HEK293 (cell line): ENCODE results near the gene CADM1.
A peak's percentile ranks its signal among the peaks of the same experiment; 100 is the strongest.

Experiments
- CTCF ChIA-PET: fragments of 350-600 bp; formaldehyde crosslinking; extraction: SDS; loops from one replicate; lab custom pipeline; 2021; ENCODE audit warnings: antibody characterized with exemption; lab: Yijun Ruan, JAX
- POLR2A ChIA-PET: fragments of 300-600 bp; formaldehyde crosslinking; extraction: SDS; loops from one replicate; lab custom pipeline; 2020; ENCODE audit warnings: antibody characterized with exemption, inconsistent platforms; lab: Yijun Ruan, JAX
- H3K27ac ChIP-seq: fragments of 200-500 bp; sonication (Bioruptor generic); 2 replicates; pipeline ENCODE4 v1.5.1; 2014; ENCODE audit warnings: low read depth, low read length, control low read depth, inconsistent platforms; ENCODE audit errors: extremely low read depth
- H3K36me3 ChIP-seq, 2 experiments: fragments of 200-500 bp in 1 of 2; sonication (Bioruptor generic) in 1 of 2; 1 replicate in 1 of 2; 2 replicates in 1 of 2; pipeline ENCODE4 v1.5.1; 2014 to 2017; ENCODE audit warnings: inconsistent platforms in 2 of 2, low read length in 2 of 2; ENCODE audit not compliant: control insufficient read depth in 2 of 2, insufficient read depth in 1 of 2
- H3K4me1 ChIP-seq: fragments of 200-500 bp; sonication (Bioruptor generic); 2 replicates; pipeline ENCODE4 v1.5.1; 2014; ENCODE audit warnings: mild to moderate bottlenecking, low read length, inconsistent platforms; ENCODE audit not compliant: control insufficient read depth, insufficient read depth
- H3K4me3 ChIP-seq: 2 replicates; pipeline ENCODE4 v1.5.1; 2011; ENCODE audit warnings: low read depth, mild to moderate bottlenecking, control low read depth, low read length, moderate library complexity
- H3K9me3 ChIP-seq: fragments of 200-500 bp; sonication (Bioruptor generic); 2 replicates; pipeline ENCODE4 v1.5.1; 2014; ENCODE audit warnings: low read depth, low read length, inconsistent platforms; ENCODE audit not compliant: control insufficient read depth, insufficient read depth
- IKZF3 ChIP-seq: fragments of 450-650 bp; IDR thresholded peaks from 2 replicates; pipeline ENCODE4 v1.5.0; 2018; ENCODE audit warnings: missing biosample characterization, mild to moderate bottlenecking, missing genetic modification characterization, moderate library complexity
- OSR2 ChIP-seq: fragments of 450-650 bp; formaldehyde crosslinking; IDR thresholded peaks from 2 replicates; pipeline ENCODE4 v1.5.1; 2016; ENCODE audit warnings: missing biosample characterization, missing genetic modification characterization
- OVOL3 ChIP-seq: fragments of 450-650 bp; formaldehyde crosslinking; IDR thresholded peaks from 2 replicates; pipeline ENCODE4 v1.5.1; 2016; ENCODE audit warnings: missing biosample characterization, missing genetic modification characterization
- PRDM4 ChIP-seq: fragments of 450-650 bp; formaldehyde crosslinking; IDR thresholded peaks from 2 replicates; pipeline ENCODE4 v1.5.1; 2017; ENCODE audit warnings: missing biosample characterization, missing genetic modification characterization
- PRDM6 ChIP-seq: fragments of 450-650 bp; formaldehyde crosslinking; IDR thresholded peaks from 2 replicates; pipeline ENCODE4 v1.5.1; 2017; ENCODE audit warnings: missing biosample characterization, missing genetic modification characterization
- SCRT2 ChIP-seq: fragments of 450-650 bp; formaldehyde crosslinking; IDR thresholded peaks from 2 replicates; pipeline ENCODE4 v1.5.1; 2016; ENCODE audit warnings: missing biosample characterization, missing genetic modification characterization
- ZNF175 ChIP-seq: fragments of 450-650 bp; formaldehyde crosslinking; IDR thresholded peaks from 2 replicates; pipeline ENCODE4 v1.5.1; 2016; ENCODE audit warnings: missing biosample characterization, missing genetic modification characterization
- ZNF214 ChIP-seq: fragments of 450-650 bp; formaldehyde crosslinking; IDR thresholded peaks from 2 replicates; pipeline ENCODE4 v1.5.1; 2017; ENCODE audit warnings: missing biosample characterization, mild to moderate bottlenecking, missing genetic modification characterization, borderline replicate concordance
- ZNF239 ChIP-seq: fragments of 450-650 bp; formaldehyde crosslinking; IDR thresholded peaks from 2 replicates; pipeline ENCODE4 v1.5.1; 2016; ENCODE audit warnings: missing biosample characterization, missing genetic modification characterization
- ZNF302 ChIP-seq: fragments of 450-650 bp; formaldehyde crosslinking; IDR thresholded peaks from 2 replicates; pipeline ENCODE4 v1.5.1; 2016; ENCODE audit warnings: missing biosample characterization, missing genetic modification characterization, low read depth
- ZNF416 ChIP-seq: fragments of 450-650 bp; formaldehyde crosslinking; IDR thresholded peaks from 2 replicates; pipeline ENCODE4 v1.5.1; 2016; ENCODE audit warnings: missing biosample characterization, missing genetic modification characterization
- ZNF561 ChIP-seq: fragments of 450-650 bp; IDR thresholded peaks from 2 replicates; pipeline ENCODE4 v1.5.1; 2018; ENCODE audit warnings: missing biosample characterization, missing genetic modification characterization, borderline replicate concordance
- ZNF580 ChIP-seq: fragments of 450-650 bp; formaldehyde crosslinking; IDR thresholded peaks from 2 replicates; pipeline ENCODE4 v1.5.1; 2016; ENCODE audit warnings: missing biosample characterization, missing genetic modification characterization
- ZNF704 ChIP-seq: fragments of 450-650 bp; formaldehyde crosslinking; IDR thresholded peaks from 2 replicates; pipeline ENCODE4 v1.5.1; 2016; ENCODE audit warnings: missing biosample characterization, missing genetic modification characterization

Gene CADM1

GRCh38 chr11:115425816-115426215 is 78.4 kb downstream of the CADM1 start:
- no peak for TF ChIP-seq ZNF214 (tag by site-specific recombination)
- no peak for TF ChIP-seq ZNF239 (tag by site-specific recombination)
- TF ChIP-seq ZNF704 (tag by site-specific recombination): no peak
- TF ChIP-seq PRDM4 (tag by site-specific recombination): no peak
- Histone ChIP-seq H3K4me1 (no peaks in the 10 kb centered on the region), H3K9me3 (no peaks in the 10 kb centered on the region), H3K4me3 (no peak overlapping the region), H3K27ac (no peak overlapping the region), H3K36me3 (no peaks in the 10 kb centered on the region)
- ChIA-PET CTCF (no interaction called here), POLR2A (interaction anchor here (1.1 kb wide), 1 partner anchor 12 kb away, joined by 3 read pairs; no protein-coding TSS in a partner anchor)

- no peak overlapping the region for H3K27ac ChIP-seq
These were observed 79.0 kb downstream of the CADM1 start for GRCh38 chr11:115425250-115425649.

More at GRCh38 chr11:115425250-115425649, 79.0 kb downstream of the CADM1 start:
- Histone ChIP-seq H3K4me1 (peaks cover 2% of the 10 kb centered on the region; the same call in 1 of the 2 replicates), H3K4me3 (no peak overlapping the region), H3K36me3 (no peaks in the 10 kb centered on the region), H3K9me3 (no peaks in the 10 kb centered on the region)
- no peak for TF ChIP-seq PRDM6
- TF ChIP-seq SCRT2 (tag by site-specific recombination): peak; percentile 84
- TF ChIP-seq ZNF416 (tag by site-specific recombination): no peak
- no peak for TF ChIP-seq ZNF561 (tag by site-specific recombination)
- TF ChIP-seq ZNF175 (tag by site-specific recombination): no peak
- no peak for TF ChIP-seq ZNF302 (tag by site-specific recombination)
- TF ChIP-seq OVOL3 (tag by site-specific recombination): no peak
- TF ChIP-seq IKZF3 (tag by site-specific recombination): no peak
- TF ChIP-seq PRDM4 (tag by site-specific recombination): 0 out of 2 replicates have a peak, but pooled peaks have one; percentile 29
- peak; percentile 60 for TF ChIP-seq OSR2 (tag by site-specific recombination)
- TF ChIP-seq ZNF580: no peak
- ChIA-PET POLR2A (no interaction called here), CTCF (interaction anchor here (0.6 kb wide), 1 partner anchor 11 kb away, joined by 3 read pairs; no protein-coding TSS in a partner anchor)
